SH-SY5Y (cell line): ENCODE data around the gene TANGO2.

Source experiments
- GATA2 ChIP-seq: IDR thresholded peaks from 2 replicates; pipeline ENCODE4 v1.6.1; 2011; ENCODE audit warnings: mild to moderate bottlenecking, low read depth, low read length
- GATA3 ChIP-seq: IDR thresholded peaks from 2 replicates; pipeline ENCODE4 v1.6.1; 2011; ENCODE audit warnings: low read depth, mild to moderate bottlenecking, low read length, moderate library complexity

The TANGO2 gene

DNA sequence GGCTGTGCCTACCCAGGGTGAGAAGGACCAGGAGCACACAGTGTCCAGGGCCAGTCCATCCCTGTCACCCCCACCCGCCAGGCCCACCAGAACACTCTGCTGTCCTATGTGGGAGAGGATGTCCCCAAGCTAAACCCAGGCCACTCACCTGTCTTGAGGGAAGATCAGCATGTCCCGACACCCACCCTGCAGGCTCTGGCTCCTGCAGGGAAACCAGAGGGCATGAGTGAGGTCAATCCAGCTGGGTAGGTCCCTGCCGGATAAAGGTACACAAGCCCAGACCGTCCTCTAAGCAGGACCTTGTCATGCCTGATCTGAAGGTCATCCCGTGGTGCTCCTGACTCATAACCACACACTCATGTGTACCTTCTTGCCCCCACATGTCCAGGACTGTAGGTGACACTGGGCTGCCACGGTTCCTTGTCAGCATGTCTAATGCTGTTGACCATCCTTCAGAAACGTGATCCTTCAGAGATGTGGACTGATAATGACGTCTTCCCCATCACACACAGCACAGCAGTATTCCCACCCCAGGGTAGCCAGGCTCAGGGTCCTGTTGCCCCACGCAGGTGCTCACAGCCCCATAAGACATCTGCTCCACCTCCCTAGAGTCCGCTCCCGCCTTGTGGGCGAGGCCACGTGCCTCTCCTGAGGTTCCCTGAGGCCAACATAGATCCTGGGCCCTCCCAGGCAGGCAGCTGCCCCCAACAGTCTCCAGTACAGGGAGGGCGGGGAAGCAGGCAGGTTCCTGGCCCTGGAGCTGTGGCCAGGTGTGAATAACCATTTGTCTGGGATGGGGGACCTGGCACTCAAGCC is 10.4 kb upstream of the TANGO2 start:
- no peak for TF ChIP-seq GATA3
- no peak for TF ChIP-seq GATA2

DNA sequence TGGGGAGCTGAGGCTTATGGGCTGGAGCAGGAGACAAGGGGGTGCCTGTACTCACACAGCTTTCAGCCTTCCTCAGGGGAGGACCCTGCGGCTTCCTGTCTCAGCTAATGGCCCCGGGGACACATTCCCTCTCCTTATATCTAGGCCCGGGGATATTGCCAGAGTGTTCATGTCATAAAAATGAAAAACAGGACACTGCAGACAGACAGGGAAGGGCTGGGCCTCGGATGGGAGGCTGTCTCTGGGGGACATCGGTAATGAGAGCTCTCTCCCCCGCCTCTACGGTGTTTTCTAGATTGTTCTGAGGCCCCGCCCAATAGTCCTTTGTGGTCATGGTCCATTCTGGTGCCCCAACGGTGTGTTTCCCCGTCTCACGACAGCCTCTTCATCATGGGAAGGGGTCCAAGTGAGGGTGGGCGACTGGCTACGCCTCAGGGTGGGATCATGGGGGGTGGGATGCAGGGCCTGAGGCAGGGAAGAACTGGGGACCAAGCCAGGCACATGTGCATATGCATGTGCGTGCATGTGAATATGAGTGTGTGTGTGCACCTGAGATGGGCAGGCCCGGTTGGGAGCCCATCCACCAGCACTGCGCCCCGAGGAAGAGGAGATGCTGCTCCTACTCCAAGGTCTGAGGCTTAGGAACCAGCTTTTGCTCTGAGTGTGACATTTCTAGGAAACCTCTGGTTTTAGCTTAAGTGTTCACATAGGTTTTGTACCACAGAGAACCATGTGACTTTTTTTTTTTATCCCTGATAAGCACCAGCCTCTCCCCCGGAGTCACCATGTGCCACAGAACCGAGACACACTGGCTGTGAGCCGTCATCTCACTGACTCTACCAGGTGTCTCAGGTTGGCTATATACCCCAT is 9.6 kb upstream of the TANGO2 start:
- no peak for TF ChIP-seq GATA2

DNA sequence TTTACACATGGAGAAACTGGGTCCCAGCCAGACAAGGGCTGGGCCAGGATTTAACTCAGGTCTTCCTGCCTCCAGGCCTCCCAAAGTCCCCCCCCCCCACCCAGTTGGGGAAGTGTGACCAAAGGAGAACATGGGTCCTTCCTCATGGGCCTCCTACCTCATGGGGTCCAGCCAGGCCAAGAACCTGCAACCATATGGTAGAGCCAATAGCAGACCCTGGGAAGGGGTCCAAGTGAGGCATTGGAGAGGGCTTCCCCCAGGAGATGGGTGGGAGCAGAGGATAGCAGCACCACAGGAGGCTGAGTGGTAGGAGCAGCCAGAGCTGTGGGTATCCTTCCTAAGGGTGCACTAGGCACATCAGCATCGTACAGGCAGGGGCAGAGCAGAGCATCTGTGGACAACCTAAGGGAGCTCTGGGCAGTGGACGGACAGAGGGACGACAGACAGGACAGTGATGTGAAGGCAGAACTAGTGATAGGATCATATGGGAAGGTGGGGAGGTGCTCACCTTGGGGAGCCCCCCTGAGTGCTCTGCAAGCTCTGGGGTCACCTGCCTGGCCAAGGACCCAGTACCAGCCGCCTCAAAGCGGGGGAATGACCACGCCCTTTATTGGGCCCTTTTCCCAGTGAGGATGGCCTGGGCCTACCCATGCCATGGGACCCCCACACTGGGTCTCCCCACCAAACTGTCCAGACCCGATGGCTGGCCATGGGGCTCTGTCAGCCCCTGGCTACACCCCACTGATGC is 8.7 kb upstream of the TANGO2 start:
- TF ChIP-seq GATA3, result no peak
- TF ChIP-seq GATA2, result no peak

DNA sequence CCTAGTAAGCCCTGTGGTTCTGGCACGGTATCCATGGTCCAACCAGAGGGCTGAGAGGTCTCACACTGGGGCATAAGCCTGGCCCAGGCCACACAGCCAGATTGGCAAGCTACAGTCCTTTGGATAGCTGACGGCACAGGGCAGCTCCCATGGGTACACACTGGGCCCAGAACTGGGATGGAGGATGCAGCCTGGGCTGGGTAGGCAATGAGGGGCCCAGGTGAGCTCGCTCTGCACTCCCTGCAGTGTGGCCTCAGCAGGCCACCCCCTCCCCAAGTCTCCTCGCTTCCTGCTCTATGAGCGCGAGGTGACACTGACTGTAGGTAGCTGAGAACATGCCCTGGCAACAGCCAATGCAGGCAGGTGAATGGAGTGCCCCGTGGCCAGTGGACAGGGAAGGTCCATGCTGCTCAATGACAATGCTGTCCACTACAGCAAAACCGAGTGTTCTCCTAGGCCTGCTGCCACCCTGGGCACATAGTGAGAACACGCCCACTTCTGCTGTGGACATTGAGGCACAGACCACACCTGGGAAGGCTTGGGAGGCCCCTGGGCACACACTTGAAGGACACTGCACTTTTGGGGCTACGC is 8.1 kb upstream of the TANGO2 start:
- no peak for TF ChIP-seq GATA3
- TF ChIP-seq GATA2, result no peak

DNA sequence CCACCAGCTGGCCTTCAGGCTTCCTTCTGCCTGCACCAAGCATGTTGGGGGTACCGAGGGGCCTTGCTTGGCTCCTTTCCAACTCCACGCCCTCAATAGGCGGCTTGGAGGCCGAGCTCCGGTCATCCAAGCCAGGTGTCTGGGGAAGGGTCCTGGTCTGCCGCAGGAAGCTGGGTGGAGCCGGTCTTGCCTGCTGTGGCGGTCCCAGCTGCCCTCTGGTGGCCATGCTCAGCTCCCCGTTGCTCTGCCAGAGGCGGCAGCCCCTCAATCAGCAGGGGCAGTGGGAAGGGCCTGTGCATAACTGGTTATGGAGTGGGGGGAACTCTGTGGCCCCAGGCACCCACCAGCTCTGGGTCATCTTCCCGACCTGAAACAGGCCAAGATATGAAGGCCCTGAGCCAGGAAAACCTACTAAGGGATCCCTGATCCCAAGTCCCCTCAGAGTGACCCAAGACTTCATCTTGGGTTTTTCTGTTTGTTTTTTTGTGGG is 7.5 kb upstream of the TANGO2 start:
- TF ChIP-seq GATA3 (no peak), GATA2 (no peak)

DNA sequence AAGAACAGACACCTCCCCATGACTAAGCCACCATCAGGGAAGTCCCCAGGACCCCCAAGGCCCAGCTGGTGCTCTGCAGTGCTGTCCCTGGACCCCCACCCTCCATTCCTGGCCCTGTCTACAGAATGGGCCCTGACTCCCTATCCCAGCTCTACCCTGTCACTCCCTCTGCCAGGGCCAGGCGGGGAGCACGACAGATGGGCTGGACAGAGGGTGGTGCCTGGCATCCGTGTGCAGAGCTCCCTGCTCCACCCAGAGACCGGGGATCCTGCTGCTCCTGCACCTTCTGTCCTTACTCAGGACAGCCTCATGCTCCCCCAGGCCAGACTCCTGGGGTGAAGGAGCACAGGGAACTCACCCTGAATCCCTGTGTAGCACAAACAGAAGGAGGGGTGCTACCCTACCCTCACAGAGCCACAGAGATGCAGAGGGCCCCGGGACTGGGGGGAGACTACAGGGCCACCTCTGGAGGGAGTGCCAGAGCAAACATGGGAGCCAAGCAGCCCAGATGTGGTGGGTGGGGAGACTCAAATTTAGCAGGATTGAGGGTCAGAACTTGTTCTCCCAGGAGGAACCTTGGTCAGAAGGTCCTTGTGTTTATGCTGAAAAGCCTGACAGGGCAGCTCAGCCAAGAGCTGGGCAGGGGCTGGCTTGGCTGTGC is 6.3 kb upstream of the TANGO2 start:
- TF ChIP-seq GATA2 (no peak), GATA3 (no peak)

DNA sequence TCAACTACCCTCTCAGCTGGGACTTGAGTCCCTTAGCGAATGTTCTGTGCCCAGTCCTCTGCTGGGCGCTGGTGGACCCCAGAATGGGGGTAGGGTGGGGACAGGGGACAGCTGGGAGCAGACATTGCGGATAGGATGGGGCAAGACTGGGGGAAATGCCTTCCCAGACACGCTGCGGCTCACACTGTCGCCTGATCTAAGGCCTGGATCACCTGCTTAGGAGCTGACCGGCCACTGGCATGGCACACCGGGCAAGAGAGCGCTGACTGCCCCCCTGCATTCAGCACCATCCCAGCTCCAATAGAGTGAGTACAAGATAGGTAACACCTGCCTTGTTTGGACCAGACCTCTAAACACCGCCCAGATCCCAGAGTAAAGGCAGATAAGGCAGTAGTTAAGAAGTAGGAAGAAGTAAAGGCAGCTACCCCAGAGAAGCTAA is 5.7 kb upstream of the TANGO2 start:
- TF ChIP-seq GATA2 (no peak), GATA3 (no peak)

DNA sequence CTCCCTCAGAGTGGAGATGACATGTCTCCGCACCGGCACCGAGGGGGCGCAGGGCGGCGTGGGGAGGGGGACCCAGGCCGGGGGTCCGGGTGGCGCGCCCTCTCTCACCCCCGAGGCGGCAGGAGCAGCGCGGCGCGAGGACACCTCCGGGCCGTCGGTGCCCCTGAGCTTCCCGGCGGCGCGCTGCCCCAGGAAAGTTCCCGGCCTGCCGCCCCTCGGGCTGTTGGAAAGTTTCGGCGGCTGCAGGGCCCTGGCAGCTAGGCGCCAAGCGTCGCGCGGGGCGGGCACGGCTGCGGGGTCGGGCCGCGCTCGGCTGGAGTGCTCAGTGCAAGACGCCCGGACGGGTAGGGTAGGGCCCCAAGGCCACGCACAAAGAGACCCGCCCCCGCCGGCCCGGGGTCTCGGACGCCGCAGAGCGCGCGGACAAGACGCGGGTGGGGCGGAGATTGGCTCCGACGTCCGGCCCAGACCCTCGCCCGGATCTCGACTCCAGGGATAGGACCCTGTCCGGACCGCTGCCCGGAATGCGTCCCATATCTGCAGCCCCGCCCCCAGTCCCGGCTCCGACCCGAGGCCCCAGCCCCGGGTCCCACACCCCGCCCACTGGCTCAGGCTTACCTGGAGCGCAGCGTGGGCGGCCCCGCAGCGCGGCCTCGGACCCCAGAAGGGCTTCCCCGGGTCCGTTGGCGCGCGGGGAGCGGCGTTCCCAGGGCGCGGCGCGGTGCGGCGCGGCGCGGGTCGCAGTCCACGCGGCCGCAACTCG is 4.8 kb upstream of the TANGO2 start:
- TF ChIP-seq GATA3 (no peak), GATA2 (no peak)

DNA sequence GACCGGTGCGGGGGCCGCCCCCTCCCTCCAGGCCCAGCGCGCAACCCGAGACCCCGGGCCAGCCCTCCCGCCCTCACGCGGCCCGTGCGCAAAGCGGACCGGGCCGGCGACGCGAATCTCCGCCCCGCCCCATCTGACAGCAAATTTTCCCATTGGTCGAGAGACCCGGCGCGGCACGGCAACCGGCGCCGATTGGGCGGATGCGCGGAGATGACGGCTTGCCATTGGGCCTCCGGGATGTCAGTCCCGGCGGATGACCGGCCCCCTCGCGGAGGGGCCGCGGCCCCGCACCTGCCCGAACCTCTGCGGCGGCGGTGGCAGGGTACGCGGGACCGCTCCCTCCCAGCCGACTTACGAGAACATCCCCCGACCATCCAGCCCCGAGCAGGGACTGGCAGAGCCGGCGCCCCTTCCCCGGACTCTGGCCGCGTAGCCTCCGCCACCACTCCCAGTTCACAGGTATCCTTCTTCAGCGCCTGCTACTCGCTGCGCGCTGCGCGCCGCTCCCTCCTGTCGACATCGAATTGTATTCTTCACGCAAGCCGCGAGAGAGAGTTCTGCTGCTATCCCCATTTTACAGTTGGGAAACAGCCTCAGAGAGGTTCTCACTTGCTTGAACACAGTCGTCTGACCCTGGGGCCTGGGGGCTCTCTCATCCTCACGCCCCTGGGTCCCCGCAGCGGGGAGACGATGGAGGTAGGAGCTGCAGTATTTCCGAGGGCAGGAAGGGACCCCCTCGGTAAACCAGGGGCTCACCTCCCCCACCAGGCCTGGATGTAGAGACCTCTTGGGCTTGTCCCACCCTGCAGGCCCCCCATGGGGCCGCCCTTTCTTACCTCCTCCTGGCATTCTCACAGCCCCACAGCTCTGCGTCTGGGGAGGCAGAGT is 3.9 kb upstream of the TANGO2 start, which contains the start of gene ARVCF:
Gene ARVCF, minus strand, starts transcription at position 90 of the 888 bp plus-strand sequence. CDS start 26,029 bp downstream, outside the sequence.
- TF ChIP-seq GATA3 (no peak), GATA2 (no peak)

DNA sequence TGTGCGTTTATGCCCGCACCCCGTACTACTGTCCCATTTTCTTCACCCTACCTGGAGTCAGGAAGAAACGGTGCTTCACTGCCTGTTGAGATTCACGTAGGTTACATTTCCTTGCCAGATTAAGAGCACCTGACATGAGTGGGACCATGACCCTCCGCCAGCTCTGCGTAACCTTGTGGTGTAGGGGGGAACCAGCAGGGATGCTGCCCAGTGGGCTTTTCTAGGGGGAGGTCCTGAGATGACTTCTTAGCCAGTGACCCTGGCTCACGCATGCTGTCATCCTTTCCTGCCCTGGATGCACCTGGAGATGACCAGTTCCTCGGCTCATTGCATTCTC is 3.3 kb upstream of the TANGO2 start:
- TF ChIP-seq GATA2, result no peak
- no peak for TF ChIP-seq GATA3

DNA sequence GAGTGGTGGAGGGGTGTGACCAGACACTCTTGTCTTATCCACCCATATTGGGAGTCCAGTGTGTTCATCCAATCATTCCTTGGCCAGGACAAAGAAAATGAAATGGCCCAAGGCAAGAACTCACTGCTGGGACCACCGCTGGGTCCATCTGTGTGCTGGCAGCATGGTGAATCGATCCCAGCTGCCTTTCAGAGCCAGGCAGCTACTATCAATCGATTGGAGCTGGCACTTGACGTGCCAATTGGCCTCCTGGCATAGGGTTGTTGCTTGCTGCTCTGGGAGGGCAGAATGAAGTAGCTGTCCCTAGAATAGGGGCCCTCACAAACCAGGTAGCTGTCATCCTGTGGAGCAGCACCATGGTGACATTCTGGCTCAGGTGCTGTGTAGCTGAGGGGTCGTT is 2.9 kb upstream of the TANGO2 start:
- TF ChIP-seq GATA3 (no peak), GATA2 (no peak)
